Left lung (tissue), 10 donors: ENCODE data around the gene ACE. TPM values are rescaled to one million over a fixed set of nuclear protein-coding genes. Genes with fewer than 3 reads are reported as not detected.

ENCODE experiments used
- ATAC-seq: fragments of 200-7000 bp; cut with Tn5 transposase; one replicate; pipeline ENCODE4 v1.9.1; 2020; ENCODE audit warnings: moderate library complexity
- DNase-seq, 4 donors: peaks; one replicate each; pipeline ENCODE4 v3.0.0-alpha.2; 2013 to 2020
- H3K27ac ChIP-seq, 2 donors: fragments of 200-600 bp; sonication (generic) in 1 of 2; one replicate each; pipeline versions ENCODE4 v1.5.0 to v1.8.0; 2020 to 2021
- H3K27me3 ChIP-seq, 2 donors: fragments of 200-600 bp; sonication (generic) in 1 of 2; one replicate each; pipeline versions ENCODE4 v1.5.0 to v1.8.0; 2020 to 2021
- H3K36me3 ChIP-seq, 2 donors: fragments of 200-600 bp; sonication (generic) in 1 of 2; one replicate each; pipeline versions ENCODE4 v1.5.0 to v1.8.0; 2020 to 2021
- H3K4me1 ChIP-seq, 2 donors: fragments of 200-600 bp; one replicate each; pipeline ENCODE4 v1.8.0; 2021
- H3K4me3 ChIP-seq, 2 donors: fragments of 200-600 bp; sonication (generic) in 1 of 2; one replicate each; pipeline versions ENCODE4 v1.5.0 to v1.8.0; 2020 to 2021; ENCODE audit warnings: mild to moderate bottlenecking in 1 of 2
- H3K9me3 ChIP-seq, 2 donors: fragments of 200-600 bp; sonication (generic) in 1 of 2; one replicate each; pipeline versions ENCODE4 v1.5.0 to v1.8.0; 2020 to 2021
- CTCF ChIP-seq, 2 donors: fragments of 200-600 bp; sonication (generic) in 1 of 2; IDR thresholded peaks; one replicate each; pipeline versions ENCODE4 v1.5.0 to v1.8.0; 2021; ENCODE audit warnings: antibody characterized with exemption in 2 of 2
- intact Hi-C, 2 donors: fragments of 100-400 bp; cut with DNase I; formaldehyde crosslinking; loops; one replicate each; pipeline versions ENCODE4 v1.11.2 to v1.14.2; 2022
- polyA plus RNA-seq, 6 donors: library from polyadenylated mRNA; unstranded; fragments of 120-200 nt; gene quantifications; one replicate each; pipeline ENCODE4 v1.2.1, GENCODE V29; 2013; ENCODE audit not compliant: insufficient read length in 6 of 6
- total RNA-seq, 2 donors: library from RNA; stranded (reverse); fragmentation: NEBNext Ultra II Directional; extraction: Animal tissue kit (Norgen Biotek cat#: 25700); gene quantifications; one replicate each; pipeline ENCODE4 v1.2.1, GENCODE V29; 2021
- donor health status: DM: no; HTN: yes; CAD: no.
- donor health status: DM: no; HTN: no; CAD: no.

The ACE gene
- total and polyA plus RNA-seq, 8 donors = 39.9 to 72.0 (median 55.3) TPM

DNA sequence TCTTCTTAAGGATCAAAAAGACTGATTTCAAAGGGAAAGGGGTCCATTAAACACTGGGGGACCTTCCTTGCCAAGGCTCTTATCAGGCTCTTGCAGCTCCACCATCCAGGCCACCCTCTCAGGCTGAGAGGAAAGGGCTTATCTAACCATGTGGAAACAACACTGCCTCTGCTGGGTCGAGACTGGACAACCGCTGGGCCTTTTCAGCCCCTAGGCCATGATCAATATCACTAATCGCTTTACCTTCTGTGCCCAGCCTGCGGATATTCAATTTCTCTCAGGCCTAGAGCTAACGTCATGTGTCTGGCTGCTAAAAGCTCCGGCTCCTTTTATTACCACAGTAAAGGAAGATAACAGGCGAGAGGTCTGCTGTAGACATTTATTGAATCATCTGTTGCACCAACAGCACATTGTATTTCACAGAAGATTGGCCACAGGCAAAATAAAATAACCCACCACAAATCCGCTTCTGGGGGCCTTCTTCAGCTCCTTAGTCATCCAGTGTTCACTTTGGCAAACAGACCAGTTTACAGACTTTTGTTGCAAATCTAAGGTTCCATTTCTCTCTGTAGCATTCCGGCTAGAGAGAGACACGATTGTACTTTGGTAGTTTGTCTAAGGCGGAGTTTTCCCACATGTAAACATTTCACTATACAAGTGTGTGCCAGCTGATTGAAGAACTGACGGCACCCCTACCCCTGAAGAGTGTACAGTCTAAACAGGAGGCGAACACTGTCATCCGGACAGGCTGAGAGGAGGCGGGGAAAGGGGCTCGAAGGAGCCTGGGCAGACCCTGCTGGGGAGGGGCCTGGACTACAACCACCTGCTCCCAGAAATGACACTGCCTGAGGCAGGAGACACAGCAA, 44.7 kb upstream of the ACE start:
- no peaks in the 10 kb centered on the region for H3K9me3 ChIP-seq
- peak overlapping the region; percentile 66 to 68 for H3K27ac ChIP-seq
- TF ChIP-seq CTCF (IDR thresholded peaks at IDR 0.05) = no peak
- DNase-seq = peak in 3 of 4 donors; percentile 36 to 61 (median 60)
- H3K36me3 ChIP-seq = peaks cover 0 to 19% of the 10 kb centered on the region in 2 donors
- peak; percentile 62 for ATAC-seq
- H3K27me3 ChIP-seq = no peaks in the 10 kb centered on the region
- peaks cover 37 to 72% of the 10 kb centered on the region in 2 donors for H3K4me1 ChIP-seq
- intact Hi-C loops = loop anchor here in 1 of 2 donors (5.0 kb wide), 1 partner anchor 45 kb away; the partner anchor contains the start of gene ACE
- H3K4me3 ChIP-seq = no peak overlapping the region

GRCh38 chr17:63433746-63434591, 42.9 kb upstream of the ACE start:
- intact Hi-C loops = loop anchor here in 1 of 2 donors (5.0 kb wide), 1 partner anchor 43 kb away; the partner anchor contains the start of gene ACE
- ATAC-seq = peak; percentile 12
- Histone ChIP-seq H3K36me3 (peaks cover 0 to 19% of the 10 kb centered on the region in 2 donors), H3K27me3 (no peaks in the 10 kb centered on the region), H3K4me3 (no peak overlapping the region), H3K27ac (peak overlapping the region; percentile 66 to 68), H3K4me1 (peaks cover 37 to 70% of the 10 kb centered on the region in 2 donors), H3K9me3 (no peaks in the 10 kb centered on the region)
- TF ChIP-seq CTCF (IDR thresholded peaks at IDR 0.05) = no peak
- peak in 1 of 4 donors; percentile 83 for DNase-seq

GRCh38 chr17:63434951-63435571, 41.8 kb upstream of the ACE start:
- peak in 3 of 4 donors; percentile 76 to 92 (median 90) for DNase-seq
- ATAC-seq = peak; percentile 71
- no peak for TF ChIP-seq CTCF (IDR thresholded peaks at IDR 0.05)
- Histone ChIP-seq H3K4me1 (peaks cover 42 to 80% of the 10 kb centered on the region in 2 donors), H3K9me3 (no peaks in the 10 kb centered on the region), H3K27me3 (no peaks in the 10 kb centered on the region), H3K4me3 (no peak overlapping the region), H3K36me3 (peaks cover 0 to 14% of the 10 kb centered on the region in 2 donors), H3K27ac (peak overlapping the region; percentile 56 to 68)
- intact Hi-C loops = loop anchor here in 1 of 2 donors (5.0 kb wide), 1 partner anchor 42 kb away; the partner anchor contains the start of gene ACE

- intact Hi-C loops = no loop called here
Observed at GRCh38 chr17:63435681-63436522, 41.0 kb upstream of the ACE start.

More at GRCh38 chr17:63435681-63436522, 41.0 kb upstream of the ACE start:
- Histone ChIP-seq H3K27me3 (no peaks in the 10 kb centered on the region), H3K4me1 (peaks cover 42 to 88% of the 10 kb centered on the region in 2 donors), H3K4me3 (no peak overlapping the region), H3K27ac (peak overlapping the region; percentile 56 to 68), H3K9me3 (no peaks in the 10 kb centered on the region), H3K36me3 (peaks cover 0 to 10% of the 10 kb centered on the region in 2 donors)
- DNase-seq (peak in 1 of 4 donors; percentile 76), ATAC-seq (peak; percentile 4)
- TF ChIP-seq CTCF (IDR thresholded peaks at IDR 0.05) = no peak
